GM19043 (cell line): ENCODE data around the gene ARFGAP3.

Experiments used
- ATAC-seq: cut with Tn5 transposase; IDR thresholded peaks from one replicate; pipeline ENCODE4 v1.9.1; 2021; ENCODE audit warnings: low read depth; ENCODE audit not compliant: unreplicated experiment

The ARFGAP3 gene

DNA sequence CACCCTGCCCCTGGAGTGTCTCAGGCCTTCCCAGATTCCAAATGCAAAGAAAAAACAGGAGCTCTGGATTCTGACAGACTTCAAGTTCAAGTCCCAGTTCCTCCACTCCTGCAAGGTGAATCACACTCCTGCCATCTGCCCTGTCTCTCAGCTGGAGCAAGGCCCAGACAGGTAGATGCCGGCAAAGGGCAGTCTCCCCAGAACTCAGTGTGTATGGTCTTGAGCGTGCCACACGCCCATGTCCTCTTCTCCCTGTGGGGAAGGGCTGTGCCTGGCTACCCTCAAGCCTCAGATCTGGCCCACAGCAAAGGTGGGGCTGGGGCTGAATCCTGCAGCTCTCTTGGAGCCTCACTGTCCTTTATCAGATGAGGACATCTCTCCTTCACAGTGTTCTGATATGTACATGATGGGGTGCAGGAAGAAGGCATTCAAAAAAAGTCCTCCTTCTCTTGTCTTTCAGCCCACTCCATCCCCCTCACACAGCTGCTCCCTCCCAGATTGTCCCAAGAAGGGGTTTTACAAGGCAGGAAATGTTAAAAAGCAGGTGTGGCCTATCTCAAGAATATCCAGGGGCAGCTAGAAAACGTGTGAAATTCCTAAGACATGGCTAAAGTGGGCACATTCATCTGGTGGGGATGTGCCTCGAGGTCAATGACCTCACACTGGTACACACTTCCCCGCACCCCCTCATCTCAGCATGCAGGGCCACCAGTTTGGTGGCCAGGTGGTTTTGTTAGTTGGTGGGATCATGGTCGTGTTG lies 27.7 kb upstream of the ARFGAP3 start:
- ATAC-seq, result no peak

DNA sequence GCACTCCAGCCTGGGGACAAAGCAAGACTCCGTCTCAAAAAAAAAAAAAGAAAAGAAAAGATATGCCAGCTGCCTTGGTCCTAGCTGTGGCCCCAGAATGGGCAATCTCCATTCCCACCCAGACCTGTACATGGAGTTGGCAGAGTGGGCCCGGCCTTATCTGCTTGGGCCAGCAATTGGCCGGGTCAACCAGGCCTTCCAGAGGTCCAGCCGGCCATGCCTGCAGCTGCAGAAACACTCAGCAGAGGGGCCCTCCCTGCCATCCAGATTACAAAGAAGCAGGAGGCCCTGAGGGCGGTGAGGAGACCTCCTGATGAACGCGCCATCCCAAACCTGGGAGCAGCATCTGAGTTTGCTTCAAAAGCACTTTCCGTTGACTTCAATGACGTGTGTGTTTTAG lies 26.9 kb upstream of the ARFGAP3 start:
- no peak for ATAC-seq

DNA sequence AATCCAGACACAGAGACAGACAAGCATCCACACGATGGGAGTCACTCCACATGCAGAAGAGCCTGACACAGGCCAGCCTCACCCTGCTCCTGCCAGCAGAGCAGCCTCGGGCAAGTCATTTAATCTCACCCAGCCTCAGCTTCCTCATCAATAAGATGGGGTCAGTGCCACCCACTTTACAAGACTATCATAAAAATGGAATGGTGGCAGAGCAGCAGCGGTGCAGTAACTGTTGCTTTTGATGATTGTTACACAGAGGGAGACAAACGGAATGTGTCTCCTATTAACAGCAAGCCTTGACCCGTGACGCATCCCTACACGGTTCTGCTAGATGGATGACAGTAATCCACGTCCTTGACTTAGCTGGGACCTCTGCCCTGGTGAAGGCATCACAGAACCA lies 26.0 kb upstream of the ARFGAP3 start:
- ATAC-seq, result no peak

DNA sequence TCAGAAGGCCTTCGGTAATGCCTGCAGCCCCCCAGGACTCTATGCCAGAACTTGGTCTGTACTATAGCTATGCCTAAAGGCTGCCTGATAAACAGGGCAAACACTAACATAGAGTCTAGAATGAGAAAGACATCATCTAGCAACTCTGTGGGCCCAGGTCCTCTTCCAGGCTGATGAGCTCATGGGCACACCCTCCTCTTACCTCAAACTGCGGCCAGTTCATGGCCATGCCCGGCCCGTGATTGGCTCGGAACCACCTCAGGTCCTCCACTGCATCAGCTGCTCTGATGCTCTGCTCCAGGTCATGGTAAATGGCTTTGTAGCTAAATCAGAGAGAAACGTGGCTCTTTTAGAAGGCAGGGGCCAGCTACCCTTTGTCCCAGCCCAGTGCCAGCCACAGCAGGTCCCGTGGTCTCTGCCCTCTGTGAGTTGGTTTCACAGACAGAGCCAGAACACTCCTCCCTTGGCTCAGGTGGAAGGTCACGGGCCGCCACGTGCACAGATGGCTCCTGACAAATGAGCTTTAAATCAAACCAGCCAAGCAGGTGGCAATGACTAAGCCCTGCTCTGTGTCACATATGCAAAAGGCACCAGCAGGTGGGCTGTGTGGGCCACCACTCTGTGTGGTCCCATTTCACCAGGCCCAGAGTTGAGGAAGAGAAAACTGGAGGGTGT lies 25.0 kb upstream of the ARFGAP3 start:
- ATAC-seq, result no peak

GRCh38 chr22:42881298-42881697 lies 24.2 kb upstream of the ARFGAP3 start:
- ATAC-seq, result no peak

DNA sequence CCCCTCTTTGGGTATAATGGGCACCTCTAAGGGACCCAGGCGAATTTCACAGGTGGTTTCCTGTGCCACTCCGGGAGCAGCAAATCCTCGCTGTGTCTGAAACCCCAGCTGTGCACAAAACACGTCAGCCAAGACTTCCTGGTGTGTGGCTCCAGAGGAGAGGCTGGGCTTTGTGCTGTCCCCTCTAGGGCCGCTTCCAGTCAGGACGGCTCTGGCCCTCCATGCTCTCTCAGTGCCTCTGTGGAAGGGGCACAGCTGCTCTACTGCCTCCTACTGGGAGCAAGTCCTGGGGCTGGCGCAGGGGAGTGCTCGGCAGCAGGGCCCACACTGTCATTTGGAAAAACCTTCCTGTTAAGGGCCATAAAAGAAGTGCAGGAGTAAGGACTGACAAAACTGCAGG lies 23.7 kb upstream of the ARFGAP3 start:
- ATAC-seq, result no peak

GRCh38 chr22:42879371-42880021 lies 22.4 kb upstream of the ARFGAP3 start:
- ATAC-seq, result no peak

- no peak for ATAC-seq
Measured at GRCh38 chr22:42878561-42879305, 21.7 kb upstream of the ARFGAP3 start.

DNA sequence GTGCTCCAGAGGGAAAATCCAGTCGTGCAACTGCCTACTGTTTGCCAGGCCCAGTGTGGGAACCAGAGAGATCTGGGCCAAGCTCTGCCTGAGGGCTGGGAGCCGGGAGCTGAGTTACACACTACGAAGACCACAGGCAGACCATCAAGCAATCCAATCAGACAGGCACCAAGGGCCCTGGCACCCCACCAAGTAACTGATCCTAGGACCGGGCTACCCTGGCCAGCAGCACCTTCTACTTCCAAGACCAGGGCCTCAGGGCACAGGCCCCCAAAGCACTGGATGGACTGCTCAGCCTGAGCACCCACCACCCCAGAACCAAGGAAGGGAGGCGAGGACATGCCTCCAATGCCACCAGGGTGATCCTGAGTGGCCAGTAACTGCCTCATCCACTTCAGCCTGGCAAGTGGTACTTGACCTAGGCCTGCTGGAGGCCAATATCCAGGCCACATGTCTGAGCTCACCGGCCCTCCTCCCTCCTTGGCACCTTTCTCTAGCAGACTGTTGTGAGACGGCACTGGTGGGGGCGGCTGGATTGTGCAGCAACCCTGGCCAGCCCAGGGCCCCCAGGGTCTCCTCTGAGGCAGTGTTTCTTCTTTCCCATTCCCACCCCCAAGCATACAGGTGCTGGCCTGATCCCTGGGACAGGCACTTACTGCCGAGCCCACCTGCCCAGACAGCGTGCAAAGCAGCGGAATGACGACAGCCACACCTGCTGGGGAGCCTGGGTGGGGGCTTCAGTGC lies 20.7 kb upstream of the ARFGAP3 start:
- no peak for ATAC-seq

- ATAC-seq, result no peak
Measured at GRCh38 chr22:42877158-42877557, 20.1 kb upstream of the ARFGAP3 start.

- no peak for ATAC-seq
Measured at GRCh38 chr22:42876041-42876440, 19.0 kb upstream of the ARFGAP3 start.

- no peak for ATAC-seq
Measured at GRCh38 chr22:42874010-42874409, 16.9 kb upstream of the ARFGAP3 start.

- ATAC-seq, result no peak
Measured at GRCh38 chr22:42873356-42873755, 16.3 kb upstream of the ARFGAP3 start.

DNA sequence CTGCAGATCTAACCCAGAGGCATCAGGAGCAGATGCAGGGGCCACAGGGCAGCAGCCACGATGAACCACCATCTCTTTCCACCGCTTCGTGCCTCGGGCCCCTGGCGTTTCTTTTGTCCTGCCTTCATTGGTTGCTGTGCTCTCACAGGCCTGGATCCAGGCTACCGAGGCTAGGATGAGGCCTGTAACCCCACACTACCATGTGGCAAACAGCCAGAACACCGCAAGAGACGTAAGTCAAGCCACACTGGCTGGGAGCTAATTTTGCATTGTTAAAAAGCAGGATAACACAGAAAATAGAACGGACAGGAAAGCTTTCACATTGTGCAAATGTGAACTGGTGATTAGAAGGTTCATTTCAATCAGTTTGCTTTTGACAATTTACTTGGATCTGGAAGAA lies 15.7 kb upstream of the ARFGAP3 start:
- no peak for ATAC-seq

DNA sequence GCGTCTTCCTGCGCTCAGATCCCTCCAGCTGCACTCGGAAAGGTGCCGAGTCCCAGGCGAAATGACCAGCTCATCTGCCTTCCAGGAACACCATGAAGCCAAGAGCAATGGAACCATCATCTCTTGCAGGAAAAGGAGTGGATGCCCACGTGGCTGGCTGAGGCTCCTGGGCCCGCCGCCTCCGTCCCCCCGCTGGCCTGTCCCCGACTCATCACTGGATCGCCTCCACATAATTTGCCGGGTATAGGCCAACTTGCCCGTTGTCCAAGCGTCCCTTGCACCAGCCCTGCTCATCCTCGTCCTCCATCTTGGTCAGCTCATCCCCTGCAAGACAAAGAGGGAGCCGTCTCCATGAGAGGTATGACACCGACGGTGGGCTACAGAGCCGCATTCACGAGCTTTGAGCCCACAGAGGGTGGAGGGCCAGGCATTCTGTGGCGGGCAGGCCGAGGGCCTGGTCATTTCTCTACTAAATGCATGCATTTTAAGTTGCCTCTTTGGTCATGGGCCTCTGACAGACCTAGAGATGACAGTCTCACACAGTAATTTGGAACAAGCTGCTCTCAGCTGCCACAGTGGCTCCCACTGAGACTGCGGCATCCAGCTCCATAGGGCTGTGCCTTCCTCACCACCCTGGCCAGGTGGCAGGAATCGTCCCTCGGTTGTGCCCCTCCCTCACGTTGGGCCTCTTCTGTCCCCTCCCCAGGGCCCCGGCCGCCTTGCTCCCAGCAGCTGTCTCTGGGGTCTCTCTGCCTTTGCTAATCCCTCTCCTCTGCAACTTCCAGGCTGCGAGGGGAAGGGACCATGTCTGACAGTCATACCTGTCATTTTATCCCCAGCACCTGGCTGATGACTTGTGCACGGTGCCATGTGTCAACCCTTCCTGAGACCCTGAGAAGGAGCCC lies 14.3 kb upstream of the ARFGAP3 start:
- no peak for ATAC-seq

DNA sequence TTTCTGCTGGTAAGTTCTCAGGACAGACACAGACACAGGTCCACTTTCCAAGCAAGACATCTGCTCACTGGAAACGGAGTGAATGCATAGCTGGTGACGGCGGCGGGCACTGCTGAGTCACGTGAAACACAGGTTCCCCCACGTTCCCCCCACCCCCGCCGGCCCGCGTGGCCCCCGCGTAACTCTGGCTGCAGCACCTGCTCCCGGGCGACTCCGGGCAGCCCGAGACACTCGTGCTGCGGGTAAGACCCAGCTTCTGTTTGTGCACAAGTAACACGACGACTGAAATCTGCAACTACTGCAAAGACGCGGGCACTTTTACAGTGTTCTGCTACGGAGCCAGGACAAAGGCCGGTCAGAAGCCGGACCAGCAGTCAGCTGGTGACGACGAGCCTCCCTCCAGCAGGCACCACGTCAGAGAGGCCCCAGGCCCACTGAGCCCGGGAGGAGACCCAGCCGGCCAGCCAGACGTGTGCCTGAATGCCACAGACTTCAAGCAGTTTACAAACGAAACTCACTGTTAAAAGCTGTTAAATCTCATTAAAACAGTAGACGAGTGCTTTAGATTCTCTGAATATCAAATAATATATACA lies 12.9 kb upstream of the ARFGAP3 start:
- no peak for ATAC-seq

- no peak for ATAC-seq
Measured at GRCh38 chr22:42869463-42869862, 12.4 kb upstream of the ARFGAP3 start.

DNA sequence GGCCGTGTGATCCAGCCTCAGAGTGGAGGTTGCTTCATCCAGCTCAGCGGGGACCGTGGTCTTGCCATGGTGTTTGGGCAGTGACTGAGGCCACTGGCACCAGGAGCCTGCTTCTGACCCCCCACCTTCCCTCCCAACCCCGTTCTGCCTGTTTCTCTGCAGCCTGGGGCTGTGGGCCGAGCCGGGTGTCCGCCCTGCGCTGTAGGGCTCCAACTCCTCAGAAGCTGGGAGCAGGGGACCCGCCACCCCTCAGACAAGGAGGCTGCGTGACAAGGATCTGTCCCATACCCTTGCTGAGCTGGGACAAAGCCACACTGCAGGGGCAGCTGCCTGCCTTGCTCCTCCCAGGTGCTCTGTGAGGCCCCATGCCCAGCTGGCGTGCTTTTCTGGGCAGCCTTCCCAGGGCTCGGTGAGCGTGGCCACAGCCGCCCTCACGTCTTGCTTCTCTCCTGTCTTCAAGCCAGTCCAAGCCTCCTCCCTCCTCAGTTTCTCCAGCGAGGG lies 11.7 kb upstream of the ARFGAP3 start:
- no peak for ATAC-seq

DNA sequence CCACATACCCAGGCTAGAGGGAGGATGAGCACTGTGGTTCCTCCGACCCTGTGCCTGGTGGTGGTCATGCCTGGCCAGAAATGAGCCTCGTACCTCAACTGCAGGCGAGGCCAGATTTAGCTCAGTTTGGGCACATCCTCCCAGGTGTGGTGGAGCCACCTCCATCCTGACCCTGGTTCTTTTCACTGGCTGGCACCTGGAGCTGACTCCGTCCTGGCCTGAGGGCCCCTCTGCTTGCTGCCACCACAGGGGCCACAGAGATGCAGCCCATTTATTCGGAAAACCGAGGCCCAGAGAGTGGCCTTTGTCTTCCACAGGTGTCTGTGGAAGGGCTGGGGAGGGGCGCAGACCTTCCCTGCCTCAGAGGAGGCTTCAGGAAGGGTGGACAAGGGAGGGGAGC lies 9.0 kb upstream of the ARFGAP3 start:
- no peak for ATAC-seq
